GM12878 (cell line): ENCODE results near the gene ADAMTS14. TPM values are rescaled to one million over a fixed set of nuclear protein-coding genes. Genes with fewer than 3 reads are reported as not detected.

Experiments used
- ATAC-seq: fragments of 200-7000 bp; cut with Tn5 transposase; 3 replicates; pipeline ENCODE4 v1.9.1; 2020; ENCODE audit warnings: mild to moderate bottlenecking, moderate library complexity
- BruUV-seq: library from RNA; stranded (reverse); fragments of 400-500 nt; replicated peaks from 2 replicates; lab custom pipeline; 2021; lab: Mats Ljungman, UMichigan
- CTCF ChIA-PET: fragments of 300-600 bp; sonication (Branson Sonifier 250); formaldehyde crosslinking; extraction: SDS; loops from one replicate; lab custom pipeline; 2021; ENCODE audit warnings: inconsistent platforms; lab: Yijun Ruan, JAX
- POLR2A ChIA-PET: fragments of 350-600 bp; formaldehyde crosslinking; extraction: SDS; loops from one replicate; lab custom pipeline; 2021; ENCODE audit warnings: inconsistent platforms; lab: Charles Lee
- RAD21 ChIA-PET: fragments of 300-600 bp; sonication (Branson Sonifier 250); formaldehyde crosslinking; loops from one replicate; lab custom pipeline; 2023; ENCODE audit warnings: antibody characterized with exemption; ENCODE audit not compliant: unreplicated experiment; lab: Charles Lee
- SMC1A ChIA-PET: fragments of 300-600 bp; sonication (Branson Sonifier 250); formaldehyde crosslinking; loops from one replicate; lab custom pipeline; 2023; ENCODE audit not compliant: unreplicated experiment, uncharacterized antibody; lab: Charles Lee
- DNase-seq: peaks from one replicate; pipeline ENCODE4 v3.0.0-alpha.2; 2011; ENCODE audit warnings: low read depth, low spot score
- FAIRE-seq: peaks from 3 replicates; lab custom pipeline; 2011; peaks lifted over from hg19 to GRCh38; lab: Jason Lieb, UNC
- H2AFZ ChIP-seq: 2 replicates; pipeline ENCODE4 v1.6.0; 2011; ENCODE audit warnings: low read depth, low read length, control low read depth; ENCODE audit not compliant: control insufficient read depth
- H3K27ac ChIP-seq: 2 replicates; pipeline ENCODE4 v1.5.1; 2011; ENCODE audit warnings: control low read depth; ENCODE audit not compliant: control insufficient read depth, insufficient read depth
- H3K27me3 ChIP-seq, 2 experiments: replicated peaks in 1 of 2; 2 replicates each; pipeline versions ENCODE4 v1.6.0 to v1.6.1; 2011; ENCODE audit warnings: low read length in 1 of 2; ENCODE audit not compliant: control insufficient read depth in 2 of 2, insufficient read depth in 2 of 2
- H3K36me3 ChIP-seq, 2 experiments: 2 replicates each; pipeline ENCODE4 v1.5.1; 2011; ENCODE audit warnings: low read length in 1 of 2; ENCODE audit not compliant: control insufficient read depth in 2 of 2, insufficient read depth in 2 of 2
- H3K4me1 ChIP-seq: 2 replicates; pipeline ENCODE4 v1.6.1; 2011; ENCODE audit warnings: mild to moderate bottlenecking, low read length, moderate library complexity, mixed read lengths; ENCODE audit not compliant: control insufficient read depth, insufficient read depth
- H3K4me2 ChIP-seq: 2 replicates; pipeline ENCODE4 v1.6.0; 2011; ENCODE audit warnings: control low read depth; ENCODE audit not compliant: control insufficient read depth, insufficient read depth
- H3K4me3 ChIP-seq: fragments of 200-600 bp; sonication (generic); 2 replicates; pipeline ENCODE4 v1.5.1; 2016
- H3K79me2 ChIP-seq: 2 replicates; pipeline ENCODE4 v1.6.0; 2011; ENCODE audit warnings: low read length; ENCODE audit not compliant: control insufficient read depth, insufficient read depth
- H3K9ac ChIP-seq: 2 replicates; pipeline ENCODE4 v1.8.0; 2011; ENCODE audit warnings: low read length, control low read depth, mixed read lengths; ENCODE audit not compliant: control insufficient read depth, insufficient read depth
- H3K9me3 ChIP-seq: replicated peaks from 3 replicates; pipeline ENCODE4 v1.5.1; 2011; ENCODE audit warnings: mild to moderate bottlenecking, low read length; ENCODE audit not compliant: control insufficient read depth, insufficient read depth
- H4K20me1 ChIP-seq: 2 replicates; pipeline ENCODE4 v1.6.0; 2011; ENCODE audit not compliant: control insufficient read depth, insufficient read depth
- BCL11A ChIP-seq: IDR thresholded peaks from 2 replicates; pipeline ENCODE4 v1.6.1; 2011; ENCODE audit warnings: low read depth, low read length
- CEBPB ChIP-seq, 2 experiments: fragments of 150-350 bp in 1 of 2; IDR thresholded peaks; 2 replicates each; pipeline ENCODE4 v1.6.1; 2012 to 2014; ENCODE audit warnings: low read depth in 2 of 2, low read length in 2 of 2, borderline replicate concordance in 1 of 2, inconsistent platforms in 1 of 2
- CREB1 ChIP-seq: IDR thresholded peaks from 2 replicates; pipeline ENCODE4 v1.6.1; 2012; ENCODE audit warnings: low read depth, mild to moderate bottlenecking, inconsistent platforms
- EP300 ChIP-seq, 2 experiments: fragments of 150-350 bp in 1 of 2; IDR thresholded peaks; 2 replicates each; pipeline ENCODE4 v1.6.1; 2011 to 2012; ENCODE audit warnings: low read depth in 2 of 2, low read length in 2 of 2, borderline replicate concordance in 1 of 2, improper control_type of control experiment in 1 of 2, inconsistent platforms in 1 of 2; ENCODE audit not compliant: control insufficient read depth in 1 of 2
- ETV6 ChIP-seq, 2 experiments: fragments of 450-650 bp in 1 of 2; IDR thresholded peaks in 1 of 2; conservative IDR thresholded peaks in 1 of 2; 2 replicates each; pipeline ENCODE4 v1.6.1; 2014; ENCODE audit warnings: antibody characterized with exemption in 1 of 2, borderline replicate concordance in 1 of 2, low read depth in 1 of 2, mild to moderate bottlenecking in 1 of 2, moderate library complexity in 1 of 2
- FOXK2 ChIP-seq: fragments of 450-650 bp; IDR thresholded peaks from 2 replicates; pipeline ENCODE4 v1.6.1; 2017; ENCODE audit warnings: mild to moderate bottlenecking, moderate library complexity
- JUNB ChIP-seq: IDR thresholded peaks from 2 replicates; pipeline ENCODE4 v1.6.1; 2016; ENCODE audit warnings: antibody characterized with exemption, mild to moderate bottlenecking
- KLF5 ChIP-seq: fragments of 450-650 bp; IDR thresholded peaks from 2 replicates; pipeline ENCODE4 v1.6.1; 2014; ENCODE audit warnings: mild to moderate bottlenecking; ENCODE audit not compliant: partially characterized antibody
- MTA3 ChIP-seq: IDR thresholded peaks from 2 replicates; pipeline ENCODE4 v1.6.1; 2012; ENCODE audit warnings: low read length, inconsistent platforms, borderline replicate concordance
- NFYA ChIP-seq: IDR thresholded peaks from 2 replicates; pipeline ENCODE4 v1.6.1; 2011; ENCODE audit warnings: low read depth, mild to moderate bottlenecking, low read length, improper control_type of control experiment, borderline replicate concordance
- NFYB ChIP-seq: IDR thresholded peaks from 2 replicates; pipeline ENCODE4 v1.6.1; 2011; ENCODE audit warnings: low read depth, mild to moderate bottlenecking, low read length, improper control_type of control experiment, moderate library complexity; ENCODE audit not compliant: insufficient read depth
- NRF1 ChIP-seq: conservative IDR thresholded peaks from 2 replicates; pipeline ENCODE4 v1.6.1; 2011; ENCODE audit warnings: mild to moderate bottlenecking, low read depth, low read length, improper control_type of control experiment
- SIX5 ChIP-seq: IDR thresholded peaks from 2 replicates; pipeline ENCODE4 v1.6.1; 2011; ENCODE audit warnings: mild to moderate bottlenecking, low read depth, low read length, moderate library complexity; ENCODE audit not compliant: severe bottlenecking
- SKIL ChIP-seq: fragments of 450-650 bp; IDR thresholded peaks from 2 replicates; pipeline ENCODE4 v1.6.1; 2017; ENCODE audit warnings: mild to moderate bottlenecking, low read depth, inconsistent platforms; ENCODE audit not compliant: poor library complexity, severe bottlenecking
- SRF ChIP-seq, 2 experiments: IDR thresholded peaks; 2 replicates each; pipeline ENCODE4 v1.6.1; 2011; ENCODE audit warnings: low read depth in 2 of 2, low read length in 2 of 2, mild to moderate bottlenecking in 1 of 2, moderate library complexity in 1 of 2
- SUZ12 ChIP-seq: fragments of 200-600 bp; sonication (generic); IDR thresholded peaks from one replicate; pipeline ENCODE4 v1.6.1; 2018; ENCODE audit warnings: antibody characterized with exemption, mild to moderate bottlenecking; ENCODE audit not compliant: unreplicated experiment
- USF2 ChIP-seq: IDR thresholded peaks from 2 replicates; pipeline ENCODE4 v1.6.1; 2011; ENCODE audit warnings: low read depth, low read length, improper control_type of control experiment, borderline replicate concordance
- ZNF592 ChIP-seq: fragments of 450-650 bp; IDR thresholded peaks from 2 replicates; pipeline ENCODE4 v1.6.1; 2017; ENCODE audit warnings: mild to moderate bottlenecking, moderate library complexity
- WGBS: methylation state at CpG from one replicate; pipeline ENCODE4 v1.1.6; 2016; ENCODE audit warnings: low lambda C conversion rate; ENCODE audit not compliant: insufficient replicate concordance, insufficient coverage; ENCODE audit errors: missing lambda C conversion rate; 5-methylcytosine and 5-hydroxymethylcytosine counted together
- in situ Hi-C: fragments of 300-500 bp; cut with MboI; formaldehyde crosslinking; loops from 9 replicates; pipeline ENCODE4 v1.14.3; 2018; ENCODE audit warnings: mixed read lengths
- intact Hi-C: fragments of 100-400 bp; cut with micrococcal nuclease; formaldehyde crosslinking; loops from one replicate; pipeline ENCODE4 v1.14.2; 2022; ENCODE audit not compliant: unreplicated experiment
- polyA plus RNA-seq, 11 experiments: library from polyadenylated mRNA; depleted of rRNA in 4 of 11; unstranded in 6 of 11; stranded (reverse) in 5 of 11; fragments of >200 nt; fragmentation: Nextera tagmentation in 4 of 11; fragmentation: Illumina TruSeq in 1 of 11; extraction: Ambion mirVana in 4 of 11; extraction: Trizol in 1 of 11; gene quantifications; 1 replicate in 1 of 11; 2 replicates in 10 of 11; pipeline versions ENCODE4 v1.2.1 to v1.2.3, GENCODE V29; 2011 to 2016; ENCODE audit warnings: inconsistent platforms in 2 of 11, missing spikeins in 2 of 11, low read depth in 1 of 11
- total RNA-seq, 4 experiments: library from RNA; depleted of rRNA in 3 of 4; stranded (reverse); fragments of >200 nt in 3 of 4; fragmentation: Illumina TruSeq in 1 of 4; extraction: Trizol in 1 of 4; gene quantifications; 2 replicates each; pipeline versions ENCODE4 v1.2.1 to v1.2.3, GENCODE V29; 2013 to 2021

ADAMTS14 gene
- total and polyA plus RNA-seq, 10 of the 15 experiments (the other 5 are each of a cell fraction or from before 2014, with no cell fraction given), result 0.03 to 0.05 TPM; not detected in 8

GRCh38 chr10:70810967-70811366 is 138.7 kb downstream of the ADAMTS14 start:
- in situ Hi-C loops (loop anchor here (5.0 kb wide), 1 partner anchor 71 kb away; no protein-coding TSS in a partner anchor), intact Hi-C loops (no loop called here)
- ATAC-seq, result no peak
- TF ChIP-seq JUNB, result no peak
- TF ChIP-seq NFYA, result no peak
- no peak for TF ChIP-seq ZNF592
- no peak for TF ChIP-seq MTA3
- TF ChIP-seq SIX5, result no peak
- no peak for TF ChIP-seq NFYB
- no peak for TF ChIP-seq CREB1
- TF ChIP-seq SRF (IDR thresholded peaks at IDR 0.05; ENCODE audit: low read depth in 2 of 2, low read length in 2 of 2), result no peak
- no peak for TF ChIP-seq EP300 (IDR thresholded peaks at IDR 0.05; ENCODE audit: borderline replicate concordance in 1 of 2, control insufficient read depth in 1 of 2, low read depth in 2 of 2, low read length in 2 of 2)
- TF ChIP-seq FOXK2, result no peak
- TF ChIP-seq BCL11A, result no peak
- TF ChIP-seq USF2, result no peak
- TF ChIP-seq CEBPB (IDR thresholded peaks at IDR 0.05; ENCODE audit: borderline replicate concordance in 1 of 2, low read depth in 2 of 2, low read length in 2 of 2), result no peak
- TF ChIP-seq ETV6 (conservative IDR thresholded peaks at IDR 0.05 in 1 of 2, IDR thresholded peaks at IDR 0.05 in 1 of 2; ENCODE audit: borderline replicate concordance in 1 of 2, low read depth in 1 of 2), result no peak
- TF ChIP-seq SKIL, result no peak
- no peak for TF ChIP-seq NRF1
- no peak for TF ChIP-seq KLF5
- TF ChIP-seq SUZ12, result no peak

More at GRCh38 chr10:70810967-70811366, 138.7 kb downstream of the ADAMTS14 start:
- Histone ChIP-seq H3K79me2 (no peaks in the 10 kb centered on the region), H3K4me1 (no peaks in the 10 kb centered on the region), H3K27ac (no peak overlapping the region), H3K9ac (no peak overlapping the region), H4K20me1 (no peaks in the 10 kb centered on the region; the same call in 1 of the 2 replicates), H2AFZ (no peak overlapping the region), H3K36me3 (no peaks in the 10 kb centered on the region), H3K4me3 (no peak overlapping the region), H3K27me3 (no peaks in the 10 kb centered on the region), H3K9me3 (no peaks in the 10 kb centered on the region), H3K4me2 (no peak overlapping the region)
- no peak for FAIRE-seq
- 0% methylated on average over 1 of the region's 1 CpG for WGBS
- SMC1A ChIA-PET, result no interaction called here
- RAD21 ChIA-PET, result no interaction called here
- CTCF ChIA-PET, result no interaction called here
- BruUV-seq, result no TSS peak
- POLR2A ChIA-PET, result no interaction called here
- no peak for DNase-seq
